ENCODE data around the gene VWCE. TPM values are rescaled to one million over a fixed set of nuclear protein-coding genes. Genes with fewer than 3 reads are reported as not detected.

The VWCE gene
- total and polyA plus RNA-seq, 2 donors, result 2.4 to 11.5 TPM

- Histone ChIP-seq H3K27ac (ENCODE audit: low read depth in 1 of 2, low read length in 1 of 2) (no peak overlapping the region), H3K36me3 (ENCODE audit: control insufficient read depth in 2 of 2, insufficient read depth in 2 of 2, low read length in 1 of 2) (peaks cover 92 to 94% of the 10 kb centered on the region in 2 donors), H3K4me1 (ENCODE audit: control insufficient read depth in 2 of 2, insufficient read depth in 2 of 2, low read length in 2 of 2) (no peaks in the 10 kb centered on the region), H3K9me3 (ENCODE audit: control insufficient read depth in 2 of 2, insufficient read depth in 1 of 2, low read length in 1 of 2) (peaks cover 0 to 2% of the 10 kb centered on the region in 2 donors), H3K27me3 (ENCODE audit: control insufficient read depth in 2 of 2, insufficient read depth in 1 of 2, low read length in 1 of 2) (no peaks in the 10 kb centered on the region), H3K4me3 (ENCODE audit: low read length in 2 of 2) (no peak overlapping the region)
- DNase-seq (ENCODE audit: low read depth in 6 of 9, low spot score in 9 of 9), result no peak
- WGBS, result 98% methylated on average over 1 of the region's 1 CpG
Measured at GRCh38 chr11:61307354-61307753, 12.2 kb upstream of the VWCE start.

- peaks cover 93% of the 10 kb centered on the region in 2 donors for H3K36me3 ChIP-seq (ENCODE audit: control insufficient read depth in 2 of 2, insufficient read depth in 2 of 2, low read length in 1 of 2)
- H3K9me3 ChIP-seq (ENCODE audit: control insufficient read depth in 2 of 2, insufficient read depth in 1 of 2, low read length in 1 of 2), result no peaks in the 10 kb centered on the region
- no peak for DNase-seq (ENCODE audit: low read depth in 6 of 9, low spot score in 9 of 9)
- no peaks in the 10 kb centered on the region for H3K27me3 ChIP-seq (ENCODE audit: control insufficient read depth in 2 of 2, insufficient read depth in 1 of 2, low read length in 1 of 2)
- H3K4me3 ChIP-seq (ENCODE audit: low read length in 2 of 2), result no peak overlapping the region
- 92% methylated on average over 1 of the region's 1 CpG for WGBS
- no peak overlapping the region for H3K27ac ChIP-seq (ENCODE audit: low read depth in 1 of 2, low read length in 1 of 2)
- H3K4me1 ChIP-seq (ENCODE audit: control insufficient read depth in 2 of 2, insufficient read depth in 2 of 2, low read length in 2 of 2), result no peaks in the 10 kb centered on the region
Measured at GRCh38 chr11:61306221-61306620, 11.1 kb upstream of the VWCE start.

- no peaks in the 10 kb centered on the region for H3K27me3 ChIP-seq (ENCODE audit: control insufficient read depth in 2 of 2, insufficient read depth in 1 of 2, low read length in 1 of 2)
- no peaks in the 10 kb centered on the region for H3K4me1 ChIP-seq (ENCODE audit: control insufficient read depth in 2 of 2, insufficient read depth in 2 of 2, low read length in 2 of 2)
- H3K9me3 ChIP-seq (ENCODE audit: control insufficient read depth in 2 of 2, insufficient read depth in 1 of 2, low read length in 1 of 2), result no peaks in the 10 kb centered on the region
- H3K4me3 ChIP-seq (ENCODE audit: low read length in 2 of 2), result no peak overlapping the region
- no peak for DNase-seq (ENCODE audit: low read depth in 6 of 9, low spot score in 9 of 9)
- H3K36me3 ChIP-seq (ENCODE audit: control insufficient read depth in 2 of 2, insufficient read depth in 2 of 2, low read length in 1 of 2), result peaks cover 93 to 94% of the 10 kb centered on the region in 2 donors
- WGBS, result 98% methylated on average over 7 of the region's 7 CpGs
- no peak overlapping the region for H3K27ac ChIP-seq (ENCODE audit: low read depth in 1 of 2, low read length in 1 of 2)
Measured at GRCh38 chr11:61305417-61305816, 10.3 kb upstream of the VWCE start.

- H3K36me3 ChIP-seq (ENCODE audit: control insufficient read depth in 2 of 2, insufficient read depth in 2 of 2, low read length in 1 of 2), result peaks cover 93 to 94% of the 10 kb centered on the region in 2 donors
- H3K27ac ChIP-seq (ENCODE audit: low read depth in 1 of 2, low read length in 1 of 2), result no peak overlapping the region
- DNase-seq (ENCODE audit: low read depth in 6 of 9, low spot score in 9 of 9), result no peak
- H3K4me1 ChIP-seq (ENCODE audit: control insufficient read depth in 2 of 2, insufficient read depth in 2 of 2, low read length in 2 of 2), result peaks cover 3% of the 10 kb centered on the region in 2 donors
- 98% methylated on average over 9 of the region's 9 CpGs for WGBS
- H3K27me3 ChIP-seq (ENCODE audit: control insufficient read depth in 2 of 2, insufficient read depth in 1 of 2, low read length in 1 of 2), result no peaks in the 10 kb centered on the region
- H3K9me3 ChIP-seq (ENCODE audit: control insufficient read depth in 2 of 2, insufficient read depth in 1 of 2, low read length in 1 of 2), result no peaks in the 10 kb centered on the region
- no peak overlapping the region for H3K4me3 ChIP-seq (ENCODE audit: low read length in 2 of 2)
Measured at GRCh38 chr11:61303725-61304124, 8.6 kb upstream of the VWCE start.

DNA sequence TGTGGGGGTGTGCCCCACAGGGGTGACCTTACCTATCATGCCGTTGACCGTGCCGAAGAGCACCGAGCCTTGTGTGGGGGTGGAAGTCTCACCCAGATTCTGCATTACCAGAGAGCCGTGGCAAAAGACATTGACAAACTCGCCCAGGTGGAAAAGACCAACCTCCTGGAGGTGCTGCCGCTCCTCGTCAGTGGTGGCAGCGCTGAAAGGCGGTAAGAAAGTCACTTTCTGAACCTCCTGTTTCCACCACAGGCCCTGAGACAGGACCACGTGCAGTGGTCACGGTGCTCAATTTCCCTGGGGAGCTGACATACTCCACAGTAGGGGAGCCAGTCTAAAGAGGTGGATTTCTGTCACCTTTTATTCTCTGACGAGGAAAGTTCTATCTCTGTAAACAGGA is 7.4 kb upstream of the VWCE start:
- no peak for DNase-seq (ENCODE audit: low read depth in 6 of 9, low spot score in 9 of 9)
- peaks cover 84 to 85% of the 10 kb centered on the region in 2 donors for H3K36me3 ChIP-seq (ENCODE audit: control insufficient read depth in 2 of 2, insufficient read depth in 2 of 2, low read length in 1 of 2)
- H3K27ac ChIP-seq (ENCODE audit: low read depth in 1 of 2, low read length in 1 of 2), result no peak overlapping the region
- peaks cover 3 to 7% of the 10 kb centered on the region in 2 donors for H3K4me1 ChIP-seq (ENCODE audit: control insufficient read depth in 2 of 2, insufficient read depth in 2 of 2, low read length in 2 of 2)
- 99% methylated on average over 13 of the region's 13 CpGs for WGBS
- H3K27me3 ChIP-seq (ENCODE audit: control insufficient read depth in 2 of 2, insufficient read depth in 1 of 2, low read length in 1 of 2), result no peaks in the 10 kb centered on the region
- H3K4me3 ChIP-seq (ENCODE audit: low read length in 2 of 2), result no peak overlapping the region
- H3K9me3 ChIP-seq (ENCODE audit: control insufficient read depth in 2 of 2, insufficient read depth in 1 of 2, low read length in 1 of 2), result no peaks in the 10 kb centered on the region

DNA sequence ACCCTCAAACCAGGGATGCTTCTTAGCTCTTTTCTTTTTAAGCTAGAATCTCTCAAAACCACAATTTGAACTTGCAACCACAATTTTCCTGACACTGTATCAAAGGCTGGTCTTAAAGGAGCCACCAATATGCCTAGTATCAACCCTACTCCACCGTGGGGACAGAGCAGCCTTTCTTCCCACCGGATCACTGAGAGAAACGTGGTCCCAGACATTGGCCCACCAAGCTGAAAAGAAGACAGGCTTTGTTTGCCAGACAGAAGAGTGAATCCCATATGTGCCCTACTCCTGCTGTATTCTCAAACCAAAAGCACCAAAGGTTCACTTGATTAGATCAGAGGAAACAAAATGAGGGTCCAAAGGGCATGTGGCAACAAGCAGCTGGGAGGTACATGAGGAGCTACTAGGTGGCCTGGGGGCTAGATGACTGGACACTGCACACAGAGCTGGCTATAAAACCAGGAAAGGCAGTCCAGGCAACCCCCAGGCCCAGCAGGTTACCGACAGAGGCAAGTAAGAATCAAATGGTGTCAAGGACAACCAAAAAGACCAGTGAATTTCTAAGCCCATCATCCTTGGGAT is 3.6 kb upstream of the VWCE start:
- Histone ChIP-seq H3K36me3 (ENCODE audit: control insufficient read depth in 2 of 2, insufficient read depth in 2 of 2, low read length in 1 of 2) (peaks cover 52 to 53% of the 10 kb centered on the region in 2 donors), H3K9me3 (ENCODE audit: control insufficient read depth in 2 of 2, insufficient read depth in 1 of 2, low read length in 1 of 2) (no peaks in the 10 kb centered on the region)

GRCh38 chr11:61297746-61298145 is 2.6 kb upstream of the VWCE start:
- Histone ChIP-seq H3K27me3 (ENCODE audit: control insufficient read depth in 2 of 2, insufficient read depth in 1 of 2, low read length in 1 of 2) (peaks cover 0 to 17% of the 10 kb centered on the region in 2 donors), H3K27ac (ENCODE audit: low read depth in 1 of 2, low read length in 1 of 2) (no peak overlapping the region), H3K9me3 (ENCODE audit: control insufficient read depth in 2 of 2, insufficient read depth in 1 of 2, low read length in 1 of 2) (no peaks in the 10 kb centered on the region), H3K4me1 (ENCODE audit: control insufficient read depth in 2 of 2, insufficient read depth in 2 of 2, low read length in 2 of 2) (peaks cover 10 to 32% of the 10 kb centered on the region in 2 donors), H3K36me3 (ENCODE audit: control insufficient read depth in 2 of 2, insufficient read depth in 2 of 2, low read length in 1 of 2) (peaks cover 43% of the 10 kb centered on the region in 2 donors), H3K4me3 (ENCODE audit: low read length in 2 of 2) (no peak overlapping the region)
- DNase-seq (ENCODE audit: low read depth in 6 of 9, low spot score in 9 of 9), result peak in 1 of 9 donors; percentile 27
- 58% methylated on average over 5 of the region's 5 CpGs for WGBS

More for the DNA sequence above, 3.6 kb upstream of the VWCE start:
- WGBS, result 85% methylated on average over 4 of the region's 4 CpGs
- H3K27me3 ChIP-seq (ENCODE audit: control insufficient read depth in 2 of 2, insufficient read depth in 1 of 2, low read length in 1 of 2), result peaks cover 0 to 12% of the 10 kb centered on the region in 2 donors
- H3K4me3 ChIP-seq (ENCODE audit: low read length in 2 of 2), result no peak overlapping the region
- H3K4me1 ChIP-seq (ENCODE audit: control insufficient read depth in 2 of 2, insufficient read depth in 2 of 2, low read length in 2 of 2), result peaks cover 10 to 26% of the 10 kb centered on the region in 2 donors
- no peak for DNase-seq (ENCODE audit: low read depth in 6 of 9, low spot score in 9 of 9)
- peak overlapping the region; percentile 1 to 30 for H3K27ac ChIP-seq (ENCODE audit: low read depth in 1 of 2, low read length in 1 of 2)

DNA sequence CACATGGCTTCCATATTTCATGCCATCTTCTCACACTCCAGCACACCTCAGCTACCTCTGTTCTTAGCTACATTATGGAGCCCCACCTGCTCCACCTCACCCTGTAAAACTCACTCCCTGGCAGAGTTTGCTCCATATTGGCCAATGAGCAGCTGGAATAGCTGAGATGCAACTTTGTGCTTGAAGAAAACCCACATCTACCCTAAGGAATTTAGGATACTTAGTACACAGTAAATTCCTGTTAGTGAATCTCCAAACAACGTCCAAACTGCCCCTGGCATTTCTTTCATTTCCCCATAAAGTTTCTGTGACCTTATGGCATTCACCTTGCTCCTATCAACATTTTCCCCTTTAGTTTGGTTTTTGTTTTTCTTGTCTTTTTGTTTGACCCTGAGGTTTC is 2.2 kb upstream of the VWCE start:
- no peak for DNase-seq (ENCODE audit: low read depth in 6 of 9, low spot score in 9 of 9)

DNA sequence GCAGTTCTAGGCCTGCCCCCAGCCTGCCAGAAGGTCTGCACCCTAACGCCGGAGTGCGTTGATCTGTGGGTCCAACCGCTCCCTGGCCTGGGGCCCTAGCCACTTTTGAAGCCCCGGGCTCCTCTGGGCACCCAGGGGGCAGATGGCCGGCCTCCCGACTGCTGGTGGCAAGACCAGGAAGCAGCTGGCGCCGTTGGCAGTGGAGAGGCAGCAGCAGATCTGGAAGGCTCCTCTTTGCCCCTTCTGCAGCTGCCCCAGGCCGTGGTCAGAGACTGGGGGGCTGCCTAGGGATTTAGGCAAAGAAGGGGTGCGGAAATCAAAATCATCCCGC is 445 bp upstream of the VWCE start:
- Histone ChIP-seq H3K27ac (ENCODE audit: low read depth in 1 of 2, low read length in 1 of 2) (peak overlapping the region; percentile 55 to 62), H3K4me3 (ENCODE audit: low read length in 2 of 2) (peak overlapping the region; percentile 64 to 84), H3K36me3 (ENCODE audit: control insufficient read depth in 2 of 2, insufficient read depth in 2 of 2, low read length in 1 of 2) (peaks cover 22 to 27% of the 10 kb centered on the region in 2 donors), H3K4me1 (ENCODE audit: control insufficient read depth in 2 of 2, insufficient read depth in 2 of 2, low read length in 2 of 2) (peaks cover 10 to 32% of the 10 kb centered on the region in 2 donors), H3K27me3 (ENCODE audit: control insufficient read depth in 2 of 2, insufficient read depth in 1 of 2, low read length in 1 of 2) (peaks cover 0 to 17% of the 10 kb centered on the region in 2 donors), H3K9me3 (ENCODE audit: control insufficient read depth in 2 of 2, insufficient read depth in 1 of 2, low read length in 1 of 2) (peaks cover 0 to 2% of the 10 kb centered on the region in 2 donors)
- 48% methylated on average over 12 of the region's 12 CpGs for WGBS
- no peak for DNase-seq (ENCODE audit: low read depth in 6 of 9, low spot score in 9 of 9)

More for the DNA sequence above, 2.2 kb upstream of the VWCE start:
- 93% methylated on average over 1 of the region's 1 CpG for WGBS
- peaks cover 39% of the 10 kb centered on the region in 2 donors for H3K36me3 ChIP-seq (ENCODE audit: control insufficient read depth in 2 of 2, insufficient read depth in 2 of 2, low read length in 1 of 2)
- H3K9me3 ChIP-seq (ENCODE audit: control insufficient read depth in 2 of 2, insufficient read depth in 1 of 2, low read length in 1 of 2), result no peaks in the 10 kb centered on the region
- H3K4me1 ChIP-seq (ENCODE audit: control insufficient read depth in 2 of 2, insufficient read depth in 2 of 2, low read length in 2 of 2), result peaks cover 10 to 32% of the 10 kb centered on the region in 2 donors
- no peak overlapping the region for H3K4me3 ChIP-seq (ENCODE audit: low read length in 2 of 2)
- peaks cover 0 to 17% of the 10 kb centered on the region in 2 donors for H3K27me3 ChIP-seq (ENCODE audit: control insufficient read depth in 2 of 2, insufficient read depth in 1 of 2, low read length in 1 of 2)
- H3K27ac ChIP-seq (ENCODE audit: low read depth in 1 of 2, low read length in 1 of 2), result peak overlapping the region in 1 of 2 donors; percentile 26

Measured in thymus (tissue), 11 donors.